Activated CD4-positive, alpha-beta T cell treated with anti-CD3 and anti-CD28 coated beads for 24 hours (primary cell): Measurements from ENCODE around the gene NTPCR.
"Not testable (repeated sequence)": the region's sequence is repeated elsewhere in the genome, so short reads cannot be mapped to it uniquely, and the experiment has no call there.

Source experiments
- DNase-seq, 2 donors: peaks; one replicate each; pipeline ENCODE4 v3.0.0-alpha.2; 2020; ENCODE audit warnings: low read depth in 2 of 2

Gene NTPCR

GRCh38 chr1:232984577-232985425, 34.4 kb downstream of the NTPCR start:
- no peak for DNase-seq

DNA sequence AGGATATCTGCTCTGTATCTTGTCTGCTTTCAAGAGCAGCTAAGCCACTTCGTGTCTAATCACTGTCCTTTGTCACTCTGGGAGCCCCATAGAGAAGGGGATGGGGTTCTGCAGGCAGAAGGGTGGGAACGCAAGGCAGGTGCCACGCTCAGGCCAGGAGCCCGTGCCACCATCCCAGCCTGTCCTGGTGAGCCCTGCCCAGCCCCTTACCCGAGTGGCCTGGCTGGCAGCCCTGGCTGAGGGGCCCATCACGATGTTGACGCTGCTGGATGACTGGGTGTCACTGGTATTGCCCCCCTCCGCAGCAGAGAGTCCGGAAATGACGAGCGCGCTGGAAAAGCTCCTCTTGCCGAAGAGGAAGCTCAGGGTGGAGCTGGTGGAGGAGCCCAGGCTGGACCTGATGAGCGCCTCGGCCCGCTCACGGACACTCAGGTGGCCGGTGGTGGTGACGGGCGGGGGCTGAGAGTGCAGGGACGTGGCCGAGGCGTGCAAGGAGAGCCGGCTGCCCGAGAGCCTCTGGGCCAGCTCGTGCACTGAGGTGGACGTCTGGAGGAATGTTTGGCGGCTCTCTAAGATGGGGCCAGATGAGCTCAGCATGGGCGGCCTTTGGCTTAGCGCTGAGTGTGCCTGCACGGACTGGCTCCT, 35.6 kb downstream of the NTPCR start:
- no peak for DNase-seq

DNA sequence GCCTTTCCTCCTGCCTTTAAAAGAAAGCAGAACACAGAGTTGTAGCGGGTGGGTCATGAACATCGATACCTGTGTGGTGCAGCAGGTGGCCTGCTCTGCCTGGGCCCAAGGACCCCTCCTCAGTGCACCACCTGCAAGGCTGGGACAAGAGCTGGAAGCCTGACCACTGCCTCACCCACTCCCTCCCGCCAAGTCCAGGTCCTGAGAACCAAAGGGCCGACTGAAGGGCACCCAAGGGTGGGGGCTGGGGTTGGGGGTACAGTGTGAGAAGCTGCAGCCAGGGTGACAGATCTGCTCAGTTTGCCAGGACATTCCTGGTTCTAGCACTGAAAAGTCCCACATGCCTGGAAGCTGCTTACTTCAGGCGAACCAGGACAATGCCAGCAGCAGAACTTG, 36.1 kb downstream of the NTPCR start:
- no peak for DNase-seq

DNA sequence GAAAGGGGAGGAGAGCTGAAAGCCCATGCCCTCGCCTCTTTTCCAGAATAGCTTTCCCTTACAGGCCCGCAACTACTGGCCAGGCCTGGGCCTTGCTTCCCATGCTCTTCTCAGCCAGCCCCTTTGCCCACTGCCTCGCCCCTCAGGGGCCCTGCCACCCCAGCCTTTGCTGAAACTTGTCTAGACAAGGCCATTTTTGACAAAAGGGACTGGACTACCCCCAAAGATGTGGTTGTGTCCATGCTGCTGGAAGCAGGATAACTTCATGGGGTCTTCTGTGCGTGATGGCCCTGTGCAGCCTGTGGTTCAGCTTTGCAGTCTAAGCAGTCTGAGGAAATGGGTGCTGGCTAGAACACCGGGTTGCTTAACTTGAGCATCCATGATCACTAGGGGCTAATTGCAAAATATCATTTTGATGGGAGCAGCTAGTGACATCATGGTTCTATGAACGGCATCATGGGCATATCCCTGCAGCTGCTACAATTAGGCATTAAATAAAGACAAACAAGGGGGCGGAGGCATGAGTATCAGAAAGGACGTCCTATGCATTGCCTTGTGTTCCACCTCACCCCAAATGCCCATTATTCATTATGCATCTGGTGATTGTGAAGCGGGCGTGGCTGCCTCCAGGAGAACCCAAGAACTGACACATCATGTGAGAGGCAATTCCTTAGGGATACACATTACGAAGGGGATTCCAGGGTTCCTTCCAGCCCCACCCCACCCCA, 36.8 kb downstream of the NTPCR start:
- no peak for DNase-seq

- no peak for DNase-seq
Measured at GRCh38 chr1:232987774-232988140, 37.3 kb downstream of the NTPCR start.

DNA sequence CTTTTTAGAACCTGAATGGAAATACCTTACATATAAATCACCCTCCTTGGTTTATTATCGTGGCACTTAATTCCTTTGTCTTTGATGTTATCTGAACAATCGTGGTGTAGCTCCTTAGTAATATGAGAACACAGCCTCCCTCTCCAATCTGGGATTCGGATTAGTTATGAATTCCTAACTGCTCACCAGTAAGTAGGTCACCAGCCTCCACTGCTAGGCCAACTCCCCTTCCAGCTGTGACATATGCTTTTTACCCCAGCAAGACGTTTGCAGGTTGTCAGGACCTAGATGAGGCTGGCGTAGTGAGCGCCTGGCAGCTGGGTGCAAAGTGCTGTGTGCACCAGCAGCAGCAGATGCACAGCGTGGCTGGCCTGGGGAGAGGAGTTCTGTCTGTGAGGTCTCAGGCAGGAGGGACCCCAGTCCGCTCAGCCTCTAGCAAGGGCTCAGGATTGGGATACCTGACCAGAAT, 38.2 kb downstream of the NTPCR start:
- no peak for DNase-seq

- DNase-seq, result no peak
Measured at GRCh38 chr1:232990176-232991128, 40.0 kb downstream of the NTPCR start.

- no peak for DNase-seq
Measured at GRCh38 chr1:232991238-232991637, 40.8 kb downstream of the NTPCR start.

DNA sequence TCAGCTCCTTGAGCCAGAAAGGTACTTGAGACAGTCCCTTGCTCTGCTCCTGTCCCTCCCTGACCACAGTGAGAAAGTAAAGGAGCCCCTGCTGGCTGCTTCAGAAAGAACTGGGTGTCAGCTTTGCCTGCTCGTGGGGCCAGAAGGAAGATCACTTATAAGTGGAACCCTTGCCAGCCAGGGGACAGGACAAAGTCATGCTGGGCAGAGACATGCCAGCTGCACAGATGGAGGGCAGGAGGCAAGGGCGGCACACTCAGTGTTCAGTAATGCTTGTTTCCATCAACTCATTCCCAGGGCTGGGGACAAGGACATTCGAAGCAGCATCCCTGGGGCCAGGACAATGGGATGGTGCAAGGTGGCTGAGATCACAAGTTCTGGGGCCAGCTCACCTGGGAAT, 41.8 kb downstream of the NTPCR start:
- no peak for DNase-seq

- DNase-seq, result no peak
Measured at GRCh38 chr1:232993555-232993954, 43.1 kb downstream of the NTPCR start.

GRCh38 chr1:232995189-232995588, 44.8 kb downstream of the NTPCR start:
- no peak for DNase-seq

DNA sequence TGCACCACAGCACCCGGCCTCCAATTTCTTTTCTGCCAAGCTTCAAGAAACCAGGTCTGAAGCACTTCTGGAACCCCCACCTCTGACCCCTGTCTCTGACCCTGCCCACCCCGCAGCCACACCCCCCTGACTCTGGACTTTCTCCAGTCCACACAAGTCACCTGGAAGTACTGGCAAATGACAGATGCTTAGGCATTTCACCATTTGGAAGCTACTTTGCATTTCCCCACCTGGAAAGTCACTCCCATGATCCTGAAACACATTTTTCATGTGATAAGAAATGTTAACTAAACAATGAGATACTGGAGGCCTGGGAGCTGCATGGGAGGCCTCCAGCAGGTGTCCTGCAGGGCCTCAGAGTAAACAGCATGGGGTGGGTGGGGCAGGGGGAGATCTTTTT, 45.7 kb downstream of the NTPCR start:
- DNase-seq, result no peak

- DNase-seq, result no peak
Measured at GRCh38 chr1:232998138-232998537, 47.7 kb downstream of the NTPCR start.

DNA sequence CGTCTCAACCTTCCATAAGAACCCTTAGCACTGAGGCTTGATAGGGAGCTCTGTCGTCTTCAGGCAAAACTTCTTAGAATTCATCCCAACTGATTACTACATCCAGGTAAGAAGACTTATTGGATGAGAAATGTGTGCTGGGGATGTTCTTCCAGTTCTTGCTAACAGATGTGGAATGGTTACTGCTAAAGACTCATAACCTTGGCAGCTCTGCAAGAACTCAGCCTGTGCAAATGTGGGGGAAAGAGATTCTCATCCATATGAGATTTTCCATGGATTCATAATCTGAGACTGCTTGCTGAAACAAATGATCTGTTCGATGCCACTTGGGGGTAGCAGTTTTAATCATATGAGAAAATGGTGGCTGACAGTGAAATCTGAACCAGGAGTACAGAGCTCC, 48.2 kb downstream of the NTPCR start:
- no peak for DNase-seq

GRCh38 chr1:232999956-233000625, 49.7 kb downstream of the NTPCR start:
- no peak for DNase-seq

DNA sequence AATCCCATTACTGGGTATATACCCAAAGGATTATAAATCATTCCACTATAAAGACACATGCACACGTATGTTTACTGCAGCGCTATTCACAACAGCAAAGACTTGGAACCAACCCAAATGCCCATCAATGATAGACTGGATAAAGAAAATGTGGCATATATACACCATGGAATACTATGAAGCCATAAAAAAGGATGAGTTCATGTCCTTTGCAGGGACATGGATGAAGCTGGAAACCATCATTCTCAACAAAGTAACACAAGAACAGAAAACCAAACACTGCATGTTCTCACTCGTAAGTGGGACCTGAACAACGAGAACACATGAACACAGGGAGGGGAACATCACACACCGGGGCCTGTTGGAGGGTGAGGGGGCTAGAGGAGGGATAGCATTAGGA, 53.2 kb downstream of the NTPCR start:
- not testable (repeated sequence) for DNase-seq

GRCh38 chr1:233004451-233004850, 54.0 kb downstream of the NTPCR start:
- no peak for DNase-seq

GRCh38 chr1:233005156-233005555, 54.7 kb downstream of the NTPCR start:
- no peak for DNase-seq

GRCh38 chr1:233005703-233006102, 55.3 kb downstream of the NTPCR start:
- no peak for DNase-seq

DNA sequence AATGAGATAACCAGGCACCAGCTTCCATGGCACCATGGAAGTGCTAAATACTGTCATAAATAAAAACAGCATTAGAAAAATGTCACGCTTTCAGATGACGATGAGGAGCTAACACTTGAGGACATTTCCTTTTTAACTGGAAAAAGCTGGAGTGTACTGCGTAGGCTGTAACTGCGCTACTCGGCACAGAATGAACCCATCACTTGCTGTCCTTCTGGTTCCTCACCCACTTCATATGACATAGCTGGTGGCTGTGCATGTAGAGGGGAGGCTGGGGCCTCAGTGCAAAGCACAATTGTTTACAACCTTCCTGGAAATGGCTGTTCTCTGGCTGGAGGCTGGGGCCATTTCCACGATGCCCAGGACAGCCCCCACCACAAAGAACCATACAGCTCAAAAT, 55.7 kb downstream of the NTPCR start:
- no peak for DNase-seq

DNA sequence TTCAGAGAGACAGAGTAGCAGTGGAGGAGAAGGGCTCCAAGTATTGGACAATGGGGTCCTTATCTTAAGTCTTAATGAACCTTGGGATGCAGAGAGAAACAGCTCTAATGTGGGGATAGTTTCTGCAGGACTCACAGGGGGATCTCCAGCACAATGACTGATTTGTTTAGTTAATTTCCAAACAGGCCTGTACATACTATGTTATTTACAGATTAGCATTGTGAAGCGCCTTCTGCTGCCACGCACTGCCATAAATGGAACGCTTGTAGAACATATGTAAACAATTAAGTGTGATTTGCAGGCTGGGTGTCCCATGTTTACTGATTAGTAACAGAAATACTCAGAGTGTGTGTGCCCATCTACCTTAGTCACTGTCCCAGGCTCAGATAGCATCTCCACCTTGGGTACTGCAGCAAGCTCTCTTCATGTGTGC, 56.1 kb downstream of the NTPCR start:
- DNase-seq, result no peak
